Left lung (tissue), 14 donors: ENCODE measurements around the gene ENTREP1. TPM values are rescaled to one million over a fixed set of nuclear protein-coding genes. Genes with fewer than 3 reads are reported as not detected.
A peak's percentile ranks its signal among the peaks of the same experiment; 100 is the strongest.

Source experiments
- ATAC-seq: fragments of 200-7000 bp; cut with Tn5 transposase; one replicate; pipeline ENCODE4 v1.9.1; 2020; ENCODE audit warnings: moderate library complexity
- DNase-seq, 4 donors: peaks; one replicate each; pipeline ENCODE4 v3.0.0-alpha.2; 2013 to 2020
- H3K27ac ChIP-seq, 2 donors: fragments of 200-600 bp; sonication (generic) in 1 of 2; one replicate each; pipeline versions ENCODE4 v1.5.0 to v1.8.0; 2020 to 2021
- H3K27me3 ChIP-seq, 2 donors: fragments of 200-600 bp; sonication (generic) in 1 of 2; one replicate each; pipeline versions ENCODE4 v1.5.0 to v1.8.0; 2020 to 2021
- H3K36me3 ChIP-seq, 2 donors: fragments of 200-600 bp; sonication (generic) in 1 of 2; one replicate each; pipeline versions ENCODE4 v1.5.0 to v1.8.0; 2020 to 2021
- H3K4me1 ChIP-seq, 2 donors: fragments of 200-600 bp; one replicate each; pipeline ENCODE4 v1.8.0; 2021
- H3K4me3 ChIP-seq, 2 donors: fragments of 200-600 bp; sonication (generic) in 1 of 2; one replicate each; pipeline versions ENCODE4 v1.5.0 to v1.8.0; 2020 to 2021; ENCODE audit warnings: mild to moderate bottlenecking in 1 of 2
- H3K9me3 ChIP-seq, 2 donors: fragments of 200-600 bp; sonication (generic) in 1 of 2; one replicate each; pipeline versions ENCODE4 v1.5.0 to v1.8.0; 2020 to 2021
- CTCF ChIP-seq, 2 donors: fragments of 200-600 bp; sonication (generic) in 1 of 2; IDR thresholded peaks; one replicate each; pipeline versions ENCODE4 v1.5.0 to v1.8.0; 2021; ENCODE audit warnings: antibody characterized with exemption in 2 of 2
- intact Hi-C, 2 donors: fragments of 100-400 bp; cut with DNase I; formaldehyde crosslinking; loops; one replicate each; pipeline versions ENCODE4 v1.11.2 to v1.14.2; 2022
- long read RNA-seq, 12 donors: library from polyadenylated mRNA in 2 of 12; unstranded in 2 of 12; transcript quantifications; one replicate each; pipeline ENCODE4 v2.0.0 and lab custom pipeline, GENCODE V29; 2019 to 2026
- polyA plus RNA-seq, 6 donors: library from polyadenylated mRNA; unstranded; fragments of 120-200 nt; gene quantifications; one replicate each; pipeline ENCODE4 v1.2.1, GENCODE V29; 2013; ENCODE audit not compliant: insufficient read length in 6 of 6
- total RNA-seq, 2 donors: library from RNA; stranded (reverse); fragmentation: NEBNext Ultra II Directional; extraction: Animal tissue kit (Norgen Biotek cat#: 25700); gene quantifications; one replicate each; pipeline ENCODE4 v1.2.1, GENCODE V29; 2021
- donor health status: DM: no; HTN: yes; CAD: no.
- donor health status: DM: no; HTN: no; CAD: no.

Gene ENTREP1, protein sequence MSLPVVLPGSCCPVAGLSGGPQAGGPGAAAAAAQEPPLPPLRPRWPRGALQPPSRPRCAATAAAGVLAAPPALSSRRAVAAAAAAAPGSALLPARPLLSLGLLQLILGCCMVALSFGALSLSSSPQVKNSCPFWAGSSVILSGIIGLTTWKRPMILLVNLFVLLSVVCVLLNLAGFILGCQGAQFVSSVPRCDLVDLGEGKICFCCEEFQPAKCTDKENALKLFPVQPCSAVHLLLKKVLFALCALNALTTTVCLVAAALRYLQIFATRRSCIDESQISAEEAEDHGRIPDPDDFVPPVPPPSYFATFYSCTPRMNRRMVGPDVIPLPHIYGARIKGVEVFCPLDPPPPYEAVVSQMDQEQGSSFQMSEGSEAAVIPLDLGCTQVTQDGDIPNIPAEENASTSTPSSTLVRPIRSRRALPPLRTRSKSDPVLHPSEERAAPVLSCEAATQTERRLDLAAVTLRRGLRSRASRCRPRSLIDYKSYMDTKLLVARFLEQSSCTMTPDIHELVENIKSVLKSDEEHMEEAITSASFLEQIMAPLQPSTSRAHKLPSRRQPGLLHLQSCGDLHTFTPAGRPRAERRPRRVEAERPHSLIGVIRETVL
- total RNA-seq (10 to 100 TPM; 16.8 to 37.4 TPM), polyA plus RNA-seq (10 to 100 TPM; 32.5 to 49.7 (median 43.2) TPM)
- long read RNA-seq, donor 1, full-length matches to known transcripts, result 3 of 26 reads
- long read RNA-seq, donor 1, partial matches to known transcripts, result 23 of 26 reads
- long read RNA-seq, donor 1, other reads (novel, unspliced or antisense), result 0 of 26 reads
- long read RNA-seq, donor 2, partial matches to known transcripts, result 7 of 8 reads
- long read RNA-seq, donor 2, other reads (novel, unspliced or antisense), result 0 of 8 reads
- long read RNA-seq, donor 3, partial matches to known transcripts, result 0 of 4 reads
- long read RNA-seq, donor 3, other reads (novel, unspliced or antisense), result 0 of 4 reads
- long read RNA-seq, donor 4, partial matches to known transcripts, result 2 of 2 reads
- long read RNA-seq, donor 4, other reads (novel, unspliced or antisense), result 0 of 2 reads
- long read RNA-seq, donor 5, partial matches to known transcripts, result 8 of 10 reads
- long read RNA-seq, donor 5, other reads (novel, unspliced or antisense), result 0 of 10 reads
- long read RNA-seq, donor 6, partial matches to known transcripts, result 14 of 16 reads
- long read RNA-seq, donor 6, other reads (novel, unspliced or antisense), result 0 of 16 reads
- long read RNA-seq, donor 7, result 0 reads
- long read RNA-seq, donor 8, partial matches to known transcripts, result 0 of 2 reads
- long read RNA-seq, donor 8, other reads (novel, unspliced or antisense), result 0 of 2 reads
- long read RNA-seq, donor 9, result 0 reads
- long read RNA-seq, donor 10, partial matches to known transcripts, result 1 of 1 reads
- long read RNA-seq, donor 10, other reads (novel, unspliced or antisense), result 0 of 1 reads
- long read RNA-seq, donor 11, partial matches to known transcripts, result 57 of 57 reads
- long read RNA-seq, donor 11, other reads (novel, unspliced or antisense), result 0 of 57 reads
- long read RNA-seq, donor 12, partial matches to known transcripts, result 0 of 4 reads
- long read RNA-seq, donor 12, other reads (novel, unspliced or antisense), result 0 of 4 reads

- Histone ChIP-seq H3K27ac (peak within 1 kb of the TSS; percentile 57 to 70), H3K9me3 (no peaks in the 10 kb centered on the region), H3K4me3 (peak within 1 kb of the TSS; percentile 37 to 38), H3K4me1 (no peaks in the 10 kb centered on the region), H3K27me3 (peaks cover 5 to 50% of the 10 kb centered on the region in 2 donors), H3K36me3 (no peaks in the 10 kb centered on the region)
- intact Hi-C loops, result no loop called here
- peak; percentile 96 for ATAC-seq
- TF ChIP-seq CTCF (IDR thresholded peaks at IDR 0.05), result no peak
- DNase-seq, result peak in 3 of 4 donors; percentile 63 to 92 (median 76)
These were observed at the start of gene ENTREP1 for GRCh38 chr9:69324549-69325401. Gene ENTREP1, plus strand, starts transcription at chr9:69325215. Its CDS starts 95 bp downstream, at chr9:69325310.

- Histone ChIP-seq H3K36me3 (no peaks in the 10 kb centered on the region), H3K9me3 (no peaks in the 10 kb centered on the region), H3K4me1 (no peaks in the 10 kb centered on the region), H3K27ac (peak overlapping the region in 1 of 2 donors; percentile 42), H3K27me3 (no peaks in the 10 kb centered on the region), H3K4me3 (no peak overlapping the region)
- peak; percentile 95 for ATAC-seq
- intact Hi-C loops, result no loop called here
- no peak for TF ChIP-seq CTCF (IDR thresholded peaks at IDR 0.05)
- DNase-seq, result peak in 3 of 4 donors; percentile 37 to 80 (median 70)
These were observed 48.2 kb upstream of the ENTREP1 start for GRCh38 chr9:69276775-69277174.

DNA sequence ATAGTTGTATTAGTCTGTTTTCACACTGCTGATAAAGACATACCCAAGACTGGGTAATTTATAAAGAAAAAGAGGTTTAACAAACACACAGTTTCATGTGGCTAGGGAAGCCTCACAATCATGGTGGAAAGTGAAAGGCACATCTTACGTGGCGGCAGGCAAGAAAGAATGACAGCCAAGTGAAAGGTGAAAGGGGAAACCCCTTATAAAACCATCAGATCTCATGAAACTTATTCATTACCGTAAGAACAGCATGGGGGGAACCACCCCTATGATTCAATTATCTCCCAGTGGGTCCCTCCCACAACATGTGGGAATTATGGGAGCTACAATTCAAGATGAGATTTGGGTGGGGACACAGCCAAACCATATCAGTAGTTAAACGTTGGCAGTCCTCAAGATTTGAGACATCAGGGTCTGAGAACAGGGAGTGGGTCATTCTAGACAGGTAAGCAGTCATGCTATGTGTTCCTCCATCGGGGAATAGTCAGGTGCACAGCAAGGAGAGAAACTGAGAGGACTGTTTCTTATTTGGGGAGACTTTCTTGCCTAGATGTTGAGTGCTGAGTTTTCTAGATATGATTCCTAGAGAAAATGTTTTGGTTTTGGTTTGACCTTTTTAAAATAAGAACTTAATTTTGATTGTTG lies 45.8 kb upstream of the ENTREP1 start:
- Histone ChIP-seq H3K9me3 (no peaks in the 10 kb centered on the region), H3K4me3 (no peak overlapping the region), H3K27ac (no peak overlapping the region), H3K36me3 (no peaks in the 10 kb centered on the region), H3K27me3 (no peaks in the 10 kb centered on the region), H3K4me1 (no peaks in the 10 kb centered on the region)
- DNase-seq, result no peak
- intact Hi-C loops, result no loop called here
- ATAC-seq, result no peak
- TF ChIP-seq CTCF (IDR thresholded peaks at IDR 0.05), result no peak

DNA sequence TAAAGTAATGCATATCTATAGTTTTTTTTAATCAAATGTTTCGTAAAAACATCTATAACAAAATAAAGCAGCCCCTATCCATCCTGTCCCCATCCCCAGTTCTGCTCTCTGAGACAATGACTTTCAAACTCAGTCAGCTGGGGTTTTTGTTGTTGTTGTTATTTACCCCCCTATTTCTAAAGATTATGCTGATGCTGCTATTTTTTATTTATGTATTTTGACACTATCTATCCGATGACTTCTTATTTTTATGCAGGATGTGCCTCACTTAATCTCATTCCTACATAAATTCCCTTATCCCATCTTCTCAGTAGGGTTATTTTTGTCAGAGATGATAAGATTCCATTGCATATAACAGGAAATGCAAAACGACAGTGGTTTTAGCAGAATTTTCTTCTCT lies 45.3 kb upstream of the ENTREP1 start:
- H3K27ac ChIP-seq, result no peak overlapping the region
- intact Hi-C loops, result no loop called here
- DNase-seq (no peak), ATAC-seq (no peak)
- no peaks in the 10 kb centered on the region for H3K36me3 ChIP-seq
- no peak for TF ChIP-seq CTCF (IDR thresholded peaks at IDR 0.05)
- H3K4me1 ChIP-seq, result no peaks in the 10 kb centered on the region
- H3K9me3 ChIP-seq, result no peaks in the 10 kb centered on the region
- H3K4me3 ChIP-seq, result no peak overlapping the region
- H3K27me3 ChIP-seq, result no peaks in the 10 kb centered on the region
